Astrocyte of the cerebellum (primary cell): ENCODE results near the gene OGFOD1.

Source experiments
- DNase-seq: peaks from one replicate; pipeline ENCODE4 v3.0.0-alpha.2; 2011; ENCODE audit warnings: low read depth
- H3K4me3 ChIP-seq: 2 replicates; pipeline ENCODE4 v1.5.1; 2011; ENCODE audit warnings: mild to moderate bottlenecking, low read depth, low read length, moderate library complexity
- CTCF ChIP-seq: IDR thresholded peaks from 2 replicates; pipeline ENCODE4 v1.5.1; 2012; ENCODE audit warnings: low read length, low read depth, moderate library complexity, mild to moderate bottlenecking; ENCODE audit errors: missing control alignments
- in situ Hi-C: cut with HindIII; loops from 2 replicates; pipeline ENCODE4 v1.10.0; 2017; ENCODE audit warnings: low sequenced_read_pairs

Gene OGFOD1

GRCh38 chr16:56450275-56450985 is 924 bp upstream of the OGFOD1 start:
- no peak for DNase-seq

GRCh38 chr16:56451753-56452689 is 667 bp downstream of the OGFOD1 start:
- no peak for TF ChIP-seq CTCF
- in situ Hi-C loops = no loop called here
- peak overlapping the region; percentile 80 for H3K4me3 ChIP-seq
- DNase-seq = no peak

More at GRCh38 chr16:56450275-56450985, 924 bp upstream of the OGFOD1 start:
- in situ Hi-C loops = no loop called here
- peak overlapping the region; percentile 80 for H3K4me3 ChIP-seq
- TF ChIP-seq CTCF = no peak

GRCh38 chr16:56457927-56458470 is 6.6 kb downstream of the OGFOD1 start:
- in situ Hi-C loops = no loop called here
- TF ChIP-seq CTCF = no peak
- no peak for DNase-seq
- no peak overlapping the region for H3K4me3 ChIP-seq

GRCh38 chr16:56460101-56460500 is 8.7 kb downstream of the OGFOD1 start:
- DNase-seq = no peak
- TF ChIP-seq CTCF = no peak
- H3K4me3 ChIP-seq = no peak overlapping the region
- in situ Hi-C loops = no loop called here

GRCh38 chr16:56462064-56462796 is 10.9 kb downstream of the OGFOD1 start:
- no peak for DNase-seq
- in situ Hi-C loops = no loop called here
- no peak for TF ChIP-seq CTCF
- no peak overlapping the region for H3K4me3 ChIP-seq

GRCh38 chr16:56463153-56463552 is 11.8 kb downstream of the OGFOD1 start:
- no peak for TF ChIP-seq CTCF
- DNase-seq = no peak
- in situ Hi-C loops = no loop called here

More at GRCh38 chr16:56463153-56463552, 11.8 kb downstream of the OGFOD1 start:
- H3K4me3 ChIP-seq = no peak overlapping the region
